GM21786 (cell line): ENCODE measurements around the gene PGA5.

Experiments used
- ATAC-seq: cut with Tn5 transposase; IDR thresholded peaks from one replicate; pipeline ENCODE4 v1.9.1; 2021; ENCODE audit not compliant: unreplicated experiment

Gene PGA5

GRCh38 chr11:61293867-61294716, 53.1 kb downstream of the PGA5 start:
- ATAC-seq, result peak; percentile 21

GRCh38 chr11:61294717-61295595, 54.0 kb downstream of the PGA5 start, which contains the start of gene VWCE:
VWCE (minus strand) TSS chr11:61295316; CDS start chr11:61295037, 279 bp downstream.
- ATAC-seq, result peak; percentile 66

GRCh38 chr11:61295596-61295926, 54.6 kb downstream of the PGA5 start:
- no peak for ATAC-seq

- no peak for ATAC-seq
Measured at GRCh38 chr11:61297341-61297740, 56.4 kb downstream of the PGA5 start.

- ATAC-seq, result no peak
Measured at GRCh38 chr11:61297746-61298145, 56.8 kb downstream of the PGA5 start.

- ATAC-seq, result no peak
Measured at GRCh38 chr11:61298663-61299244, 57.8 kb downstream of the PGA5 start.
